Stimulated activated CD4-positive, alpha-beta T cell treated with anti-CD3 and anti-CD28 coated beads, Interleukin-15, amount 100 ng/mL, for 24 hours (primary cell): ENCODE measurements around the gene GALT.

ENCODE experiments used
- DNase-seq: peaks from one replicate; pipeline ENCODE4 v3.0.0-alpha.2; 2020

GALT gene

DNA sequence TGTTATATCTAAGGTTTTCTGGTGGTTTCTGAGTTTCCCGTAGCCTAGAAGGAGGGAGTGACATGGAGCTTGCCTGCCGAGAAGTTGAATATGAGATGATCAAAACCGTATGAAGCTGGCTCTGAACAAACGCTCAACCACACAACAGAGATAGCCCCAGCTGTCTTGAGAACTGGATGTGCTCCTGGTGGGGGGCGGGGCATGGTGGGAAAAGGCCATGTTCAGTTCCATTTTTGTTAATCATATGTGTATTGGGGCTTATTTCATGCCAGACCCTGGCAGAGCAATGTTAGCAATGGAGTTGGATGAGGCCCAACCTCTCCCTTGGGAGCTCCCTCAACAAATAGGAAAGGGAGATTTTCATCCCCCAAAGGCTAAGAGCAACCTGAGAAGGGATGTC, 39.8 kb downstream of the GALT start:
- no peak for DNase-seq

DNA sequence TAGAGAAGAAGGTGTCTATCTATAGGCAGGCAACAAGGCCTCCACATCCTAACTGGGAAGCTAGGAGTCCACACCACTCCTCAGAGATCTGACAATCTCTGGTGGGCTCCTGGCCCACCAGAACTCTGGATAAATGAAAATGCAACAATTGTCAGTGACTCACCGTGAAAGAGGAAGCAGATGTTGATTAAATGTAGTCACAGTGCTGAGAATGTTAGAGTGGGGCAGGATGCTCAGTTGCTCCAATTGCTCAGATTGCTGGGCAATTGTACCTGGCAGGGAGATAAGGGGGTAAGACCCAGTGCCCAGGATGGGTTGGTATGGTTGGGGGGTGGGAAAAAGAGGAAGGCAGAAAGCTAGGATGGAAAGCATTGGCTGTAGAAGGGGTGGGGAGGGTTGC, 40.3 kb downstream of the GALT start:
- no peak for DNase-seq

DNA sequence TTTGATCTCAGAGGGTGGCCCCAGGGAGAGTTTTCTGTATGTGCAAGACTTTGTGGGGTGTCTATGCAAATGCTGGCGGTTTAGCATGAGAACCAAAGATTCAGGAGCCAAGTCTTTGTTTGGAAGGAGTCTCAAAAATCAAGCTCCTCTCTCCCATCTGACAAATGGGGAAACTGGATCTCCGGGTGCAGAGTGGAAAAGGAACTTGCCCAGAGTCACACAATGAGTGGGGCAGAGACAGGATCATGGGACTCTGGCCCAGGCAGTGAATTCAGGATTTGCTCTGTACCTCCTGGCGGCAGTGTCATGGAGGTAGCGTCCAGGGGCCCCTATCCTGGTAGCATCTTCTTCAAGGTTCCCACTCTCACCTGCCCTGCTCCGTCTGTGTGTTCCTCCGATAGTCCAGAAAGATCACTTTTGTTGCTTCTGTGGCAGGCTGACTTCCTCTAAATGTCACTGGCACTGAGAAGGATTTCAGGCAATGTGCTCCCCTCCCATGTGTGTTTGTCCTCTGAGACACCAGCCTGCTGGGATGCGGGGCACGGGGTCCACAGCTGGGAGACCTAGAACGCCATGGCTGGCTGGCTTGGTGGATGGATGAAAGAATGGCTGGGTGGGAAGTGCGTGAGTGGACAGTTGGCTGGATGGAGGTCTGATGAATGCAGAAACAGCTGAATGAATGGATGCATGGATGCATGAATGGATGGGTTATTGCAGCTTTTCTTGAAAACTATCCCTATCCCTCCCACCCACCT, 41.0 kb downstream of the GALT start:
- DNase-seq = no peak

DNA sequence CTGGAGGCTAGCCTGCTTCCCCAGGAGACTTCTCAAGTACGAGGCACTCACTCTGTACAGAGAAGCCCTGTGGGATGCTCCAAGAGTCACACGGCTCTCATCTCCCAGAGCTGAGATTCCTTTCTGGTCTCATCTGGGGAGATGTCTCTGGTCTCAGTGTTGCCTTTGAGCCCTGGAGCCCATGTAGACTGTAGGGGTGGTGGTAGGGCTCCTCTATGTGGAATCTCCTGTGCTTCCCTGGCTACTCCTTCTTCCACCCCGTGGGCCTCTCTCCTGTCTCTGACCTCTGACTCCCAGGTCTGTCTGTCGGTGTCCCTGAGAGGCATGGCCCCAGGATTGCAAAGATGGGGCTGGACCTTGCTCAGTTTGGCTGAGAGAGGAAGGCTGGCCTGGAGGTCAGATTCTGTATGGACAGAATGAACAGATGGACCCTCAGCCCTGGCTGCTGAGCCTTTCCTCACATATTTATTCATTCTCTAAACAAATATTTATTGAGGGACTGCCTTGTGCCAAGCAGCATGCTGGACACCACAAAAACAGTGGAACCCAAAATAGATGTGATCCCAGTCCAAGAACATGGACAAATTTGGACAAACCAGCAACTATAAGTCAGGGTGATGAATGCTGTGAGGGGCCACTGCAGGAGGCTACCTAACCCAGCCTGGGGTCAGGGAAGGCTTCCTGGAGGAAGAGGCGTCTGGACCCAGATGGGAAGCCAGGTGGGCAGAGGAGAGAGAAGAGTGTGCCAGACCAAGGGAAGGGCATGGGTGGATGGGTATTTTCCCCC, 42.0 kb downstream of the GALT start:
- DNase-seq = no peak

DNA sequence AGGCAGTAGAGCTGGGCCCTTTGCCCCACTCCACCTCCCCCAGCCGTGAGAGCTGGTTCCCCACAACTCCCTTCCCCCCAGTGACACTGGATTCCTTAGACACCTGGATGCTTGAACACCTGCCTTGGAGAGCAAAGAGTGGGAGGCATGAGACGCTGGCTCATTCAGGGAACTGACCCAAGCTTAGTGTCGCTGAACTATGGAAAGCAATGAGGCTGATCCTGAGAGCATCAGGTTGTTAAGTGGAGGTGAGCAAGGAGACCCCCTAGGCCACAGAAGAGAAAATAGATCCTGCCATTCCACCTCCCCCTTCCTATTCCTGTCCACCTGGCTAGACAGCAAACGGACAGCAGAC, 42.6 kb downstream of the GALT start:
- no peak for DNase-seq

DNA sequence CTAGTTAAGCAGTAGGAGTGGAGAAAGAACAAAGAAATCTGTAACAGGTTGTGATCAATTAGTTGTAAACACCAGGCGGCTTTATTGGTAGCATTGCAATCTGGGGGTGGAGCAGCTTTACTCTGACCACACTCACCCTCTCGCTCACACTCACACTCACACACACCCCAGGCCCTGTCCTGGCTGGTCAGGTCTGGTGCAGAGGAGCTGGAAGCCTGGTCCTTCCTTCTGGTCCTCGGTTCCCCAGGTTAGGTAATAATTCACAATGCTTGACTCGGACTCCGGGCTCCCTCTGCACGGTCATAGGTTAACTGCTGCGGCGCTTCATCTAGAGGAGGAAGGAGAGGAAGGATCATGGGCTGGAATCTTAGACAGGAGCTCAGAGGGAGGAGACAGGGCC, 43.0 kb downstream of the GALT start:
- DNase-seq = no peak

DNA sequence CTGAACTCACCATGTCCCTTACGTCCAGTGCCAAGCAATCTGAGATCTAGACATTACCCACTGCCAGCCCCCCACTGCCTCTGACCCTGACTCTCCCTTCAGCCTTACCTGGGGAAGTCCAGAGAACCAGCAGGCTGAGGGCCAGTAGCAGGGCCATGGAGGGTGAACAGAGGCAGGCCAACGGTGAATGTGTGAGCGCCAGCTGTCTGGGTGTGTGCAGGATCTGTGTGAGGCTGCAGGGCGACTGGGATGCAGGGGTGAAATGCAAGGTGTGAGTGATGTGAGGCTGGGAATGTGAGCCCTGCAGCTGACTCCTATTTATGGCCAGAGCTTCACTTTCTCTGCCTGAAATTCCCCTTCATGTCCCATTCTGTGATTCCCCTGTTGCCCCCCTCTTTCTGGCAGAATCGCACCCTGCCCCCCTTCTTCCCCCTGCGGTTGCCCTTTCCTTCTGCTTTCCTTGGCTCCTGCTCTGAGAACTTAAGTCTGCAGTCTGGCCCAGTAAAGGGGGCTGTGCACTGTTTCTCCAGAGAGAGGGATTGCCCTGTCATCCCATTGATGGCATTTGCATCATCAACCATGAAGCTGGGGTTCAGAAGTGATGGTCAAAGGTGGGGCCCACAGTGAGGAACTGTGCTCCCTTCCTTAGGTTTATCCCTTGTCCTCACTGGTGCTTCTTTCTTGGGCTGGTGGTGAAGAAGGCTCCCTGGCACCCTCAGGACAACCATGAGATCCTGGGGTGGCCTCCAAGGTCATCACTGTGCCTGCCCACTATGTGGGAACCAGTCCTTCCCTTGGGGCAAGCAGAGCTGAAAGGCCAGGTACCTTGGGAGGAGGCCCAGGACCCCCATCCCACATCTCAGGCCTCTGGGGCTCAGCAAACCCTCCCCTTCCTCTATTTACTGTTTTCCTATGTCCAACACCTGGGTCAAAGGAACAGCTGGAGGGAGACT, 44.8 kb downstream of the GALT start, which contains the start of gene CCL19:
TSS of gene CCL19 (minus strand) at position 294 of the 953 bp plus-strand sequence. CDS start at position 157, 137 bp downstream.
- DNase-seq = no peak

DNA sequence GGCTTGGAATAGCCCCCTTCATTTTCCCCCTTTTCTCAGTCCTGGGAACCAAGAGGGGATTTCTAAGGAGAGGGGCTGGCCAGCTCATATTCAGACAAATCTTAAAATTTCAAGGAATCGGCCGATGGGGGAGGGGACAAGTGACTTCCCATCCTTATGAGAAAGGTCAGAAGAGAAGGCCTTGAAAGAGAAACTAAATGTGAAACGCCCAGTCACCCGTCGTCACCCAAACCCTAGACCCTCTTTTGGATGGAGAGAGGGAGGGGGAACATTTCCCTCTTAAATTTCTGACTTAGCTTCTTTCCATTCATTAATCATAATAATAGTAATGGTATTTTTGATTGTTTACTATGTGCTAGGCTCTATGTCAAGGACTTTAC, 45.5 kb downstream of the GALT start:
- DNase-seq = no peak

DNA sequence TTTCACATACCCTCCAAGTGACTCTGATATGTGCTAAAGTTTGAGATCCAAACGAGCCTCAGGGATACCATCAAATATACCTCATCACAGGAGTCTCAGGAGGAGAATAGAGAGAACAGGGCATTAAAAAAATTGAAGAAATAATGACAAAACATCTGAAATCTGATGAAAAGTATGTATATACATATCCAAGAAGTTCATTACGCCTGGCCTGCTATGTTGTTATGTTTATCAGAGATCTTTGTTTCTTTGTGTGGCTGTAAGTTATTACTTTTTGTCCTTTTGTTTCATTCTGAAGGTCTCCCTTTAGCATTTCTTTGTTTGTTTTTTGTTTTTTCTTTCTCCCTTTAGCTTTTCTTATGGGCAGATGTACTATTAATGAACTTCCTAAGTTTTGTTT, 47.1 kb downstream of the GALT start:
- no peak for DNase-seq

DNA sequence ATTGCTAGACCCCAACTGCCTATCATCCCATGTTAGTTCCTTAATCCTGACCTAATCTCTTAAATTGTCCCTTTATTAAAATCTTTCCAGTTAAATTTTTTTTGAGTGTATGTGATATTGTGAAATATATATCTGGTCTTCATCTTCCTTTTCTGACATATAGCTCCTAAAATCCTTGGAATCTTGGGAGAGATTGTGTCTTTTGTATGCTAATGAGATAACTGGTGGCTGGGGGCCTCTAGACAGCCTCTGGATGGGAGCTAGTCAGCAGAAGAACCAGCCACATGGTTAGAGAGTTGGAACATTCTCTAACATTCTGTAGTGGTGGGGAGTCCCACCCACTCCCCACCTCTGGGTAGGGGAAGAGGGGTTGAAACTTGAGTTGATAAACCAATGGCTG, 48.3 kb downstream of the GALT start:
- DNase-seq = no peak
